SH-SY5Y (cell line): Measurements from ENCODE around the gene PNPO.

Source experiments
- GATA2 ChIP-seq: IDR thresholded peaks from 2 replicates; pipeline ENCODE4 v1.6.1; 2011; ENCODE audit warnings: mild to moderate bottlenecking, low read depth, low read length
- GATA3 ChIP-seq: IDR thresholded peaks from 2 replicates; pipeline ENCODE4 v1.6.1; 2011; ENCODE audit warnings: low read depth, mild to moderate bottlenecking, low read length, moderate library complexity

DNA sequence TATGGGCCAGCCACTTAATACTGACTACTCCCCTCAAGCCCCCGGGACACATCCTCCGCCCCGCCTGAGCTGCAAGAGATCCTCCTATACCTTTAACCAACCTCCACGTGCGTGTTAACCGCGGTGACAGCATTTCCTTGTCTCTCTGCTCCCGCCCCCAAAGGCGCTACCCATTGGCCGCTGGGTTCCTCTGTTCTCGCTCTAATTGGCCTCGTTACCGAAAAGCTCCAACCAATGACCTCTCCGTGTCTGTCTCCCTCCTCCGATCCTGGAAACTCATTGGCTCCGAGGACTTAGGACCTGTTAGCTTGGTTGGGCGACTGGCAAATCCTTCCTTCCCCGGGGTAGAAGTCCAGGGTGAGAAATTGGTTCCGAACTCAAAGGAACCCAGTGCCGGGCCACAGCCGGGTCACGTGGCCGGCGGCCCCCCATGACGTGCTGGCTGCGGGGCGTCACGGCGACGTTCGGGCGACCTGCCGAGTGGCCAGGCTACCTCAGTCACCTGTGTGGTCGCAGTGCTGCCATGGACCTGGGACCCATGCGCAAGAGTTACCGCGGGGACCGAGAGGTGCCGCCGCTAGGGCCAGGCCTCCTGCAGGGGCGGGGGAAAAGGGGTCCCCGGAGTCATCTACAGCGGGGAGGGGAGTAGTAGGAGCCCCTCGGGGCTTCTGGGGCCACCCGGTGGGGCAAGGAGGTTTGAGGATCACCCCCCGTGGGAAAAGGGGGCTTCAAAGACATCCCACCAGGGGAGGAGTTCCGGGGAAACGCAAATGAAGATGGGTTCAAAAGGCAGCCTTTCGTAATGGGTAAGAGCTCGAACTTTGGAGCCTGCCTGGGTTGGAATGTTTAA lies at the start of gene PNPO:
- no peak for TF ChIP-seq GATA2
- TF ChIP-seq GATA3, result no peak
